Adrenal gland (tissue), 5 donors: Measurements from ENCODE around the gene ST7.

Source experiments
- POLR2A ChIP-seq, 2 donors: fragments of 450-650 bp; IDR thresholded peaks; one replicate each; pipeline ENCODE4 v1.6.1; 2017; ENCODE audit warnings: antibody characterized with exemption in 2 of 2, mild to moderate bottlenecking in 2 of 2, moderate library complexity in 1 of 2
- TF ChIP-seq, protein P1 (sequence below), 6 experiments: fragments of 450-650 bp in 4 of 6; fragments of 200-600 bp in 2 of 6; sonication (generic) in 1 of 6; IDR thresholded peaks; 1 replicate in 5 of 6; 2 replicates in 1 of 6; pipeline versions ENCODE4 v1.5.1 to v1.8.0; 2016 to 2021; ENCODE audit warnings: antibody characterized with exemption in 6 of 6, mild to moderate bottlenecking in 2 of 6, moderate library complexity in 1 of 6
- donor health status: DM: no; HTN: no; CAD: no.

DNA sequence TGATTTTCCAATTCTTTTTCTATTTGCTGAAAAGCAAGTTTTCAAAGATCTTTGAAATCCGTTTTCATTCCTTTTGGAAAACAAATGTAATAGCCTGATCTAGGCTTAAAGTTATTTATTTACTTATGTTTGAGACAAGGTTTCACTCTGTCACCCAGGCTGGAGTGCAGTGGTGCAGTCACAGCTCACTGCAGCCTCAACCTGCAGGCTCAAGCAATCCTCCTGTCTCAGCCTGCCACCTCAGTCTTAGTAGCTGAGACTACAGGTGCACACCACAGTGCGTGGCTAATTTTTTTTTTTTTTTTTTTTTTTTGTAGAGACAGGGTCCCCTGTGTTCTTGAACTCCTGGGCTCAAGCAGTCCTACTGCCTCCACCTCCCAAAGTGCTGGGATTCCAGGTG lies 4.6 kb downstream of the ST7 start:
- no peak for TF ChIP-seq POLR2A (IDR thresholded peaks at IDR 0.05)
- TF ChIP-seq, protein P1, sequence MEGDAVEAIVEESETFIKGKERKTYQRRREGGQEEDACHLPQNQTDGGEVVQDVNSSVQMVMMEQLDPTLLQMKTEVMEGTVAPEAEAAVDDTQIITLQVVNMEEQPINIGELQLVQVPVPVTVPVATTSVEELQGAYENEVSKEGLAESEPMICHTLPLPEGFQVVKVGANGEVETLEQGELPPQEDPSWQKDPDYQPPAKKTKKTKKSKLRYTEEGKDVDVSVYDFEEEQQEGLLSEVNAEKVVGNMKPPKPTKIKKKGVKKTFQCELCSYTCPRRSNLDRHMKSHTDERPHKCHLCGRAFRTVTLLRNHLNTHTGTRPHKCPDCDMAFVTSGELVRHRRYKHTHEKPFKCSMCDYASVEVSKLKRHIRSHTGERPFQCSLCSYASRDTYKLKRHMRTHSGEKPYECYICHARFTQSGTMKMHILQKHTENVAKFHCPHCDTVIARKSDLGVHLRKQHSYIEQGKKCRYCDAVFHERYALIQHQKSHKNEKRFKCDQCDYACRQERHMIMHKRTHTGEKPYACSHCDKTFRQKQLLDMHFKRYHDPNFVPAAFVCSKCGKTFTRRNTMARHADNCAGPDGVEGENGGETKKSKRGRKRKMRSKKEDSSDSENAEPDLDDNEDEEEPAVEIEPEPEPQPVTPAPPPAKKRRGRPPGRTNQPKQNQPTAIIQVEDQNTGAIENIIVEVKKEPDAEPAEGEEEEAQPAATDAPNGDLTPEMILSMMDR (IDR thresholded peaks at IDR 0.05) = no peak
